Measurements from ENCODE around the gene TMEM254. TPM values are rescaled to one million over a fixed set of nuclear protein-coding genes. Genes with fewer than 3 reads are reported as not detected.
A peak's percentile ranks its signal among the peaks of the same experiment; 100 is the strongest.

TMEM254 gene
- total RNA-seq, 4 donors from 2014 or later: 7.4 to 31.5 (median 20.3) TPM

DNA sequence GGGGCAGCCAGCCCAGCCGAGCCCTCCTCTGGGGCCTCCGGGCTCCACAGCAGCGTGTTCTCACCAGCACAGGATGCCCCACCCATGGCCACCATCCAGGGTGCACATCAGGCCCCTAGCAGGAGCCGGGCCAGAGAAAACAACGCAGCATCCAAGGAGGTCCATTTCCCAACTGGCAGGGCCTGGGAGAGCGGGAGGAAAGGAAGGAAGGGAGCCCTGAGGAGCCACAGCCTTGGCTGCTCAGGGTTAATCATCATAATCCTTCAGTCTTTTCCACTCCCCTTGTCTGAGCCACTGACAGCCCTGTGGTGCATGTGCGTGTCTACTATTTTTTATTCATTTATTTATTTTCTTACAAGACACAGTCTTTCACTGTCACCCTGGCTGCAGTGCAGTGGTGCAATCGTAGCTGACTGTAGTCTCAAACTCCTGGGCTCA lies 57.7 kb downstream of the TMEM254 start:
- TF ChIP-seq, protein P1, sequence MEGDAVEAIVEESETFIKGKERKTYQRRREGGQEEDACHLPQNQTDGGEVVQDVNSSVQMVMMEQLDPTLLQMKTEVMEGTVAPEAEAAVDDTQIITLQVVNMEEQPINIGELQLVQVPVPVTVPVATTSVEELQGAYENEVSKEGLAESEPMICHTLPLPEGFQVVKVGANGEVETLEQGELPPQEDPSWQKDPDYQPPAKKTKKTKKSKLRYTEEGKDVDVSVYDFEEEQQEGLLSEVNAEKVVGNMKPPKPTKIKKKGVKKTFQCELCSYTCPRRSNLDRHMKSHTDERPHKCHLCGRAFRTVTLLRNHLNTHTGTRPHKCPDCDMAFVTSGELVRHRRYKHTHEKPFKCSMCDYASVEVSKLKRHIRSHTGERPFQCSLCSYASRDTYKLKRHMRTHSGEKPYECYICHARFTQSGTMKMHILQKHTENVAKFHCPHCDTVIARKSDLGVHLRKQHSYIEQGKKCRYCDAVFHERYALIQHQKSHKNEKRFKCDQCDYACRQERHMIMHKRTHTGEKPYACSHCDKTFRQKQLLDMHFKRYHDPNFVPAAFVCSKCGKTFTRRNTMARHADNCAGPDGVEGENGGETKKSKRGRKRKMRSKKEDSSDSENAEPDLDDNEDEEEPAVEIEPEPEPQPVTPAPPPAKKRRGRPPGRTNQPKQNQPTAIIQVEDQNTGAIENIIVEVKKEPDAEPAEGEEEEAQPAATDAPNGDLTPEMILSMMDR (IDR thresholded peaks at IDR 0.05): no peak
- no peak for TF ChIP-seq POLR2A (IDR thresholded peaks at IDR 0.05)
- peak in 2 of 3 donors; percentile 23 to 67 for DNase-seq
- H3K27ac ChIP-seq: peak overlapping the region in 2 of 4 donors; percentile 13 to 49
- no peaks in the 10 kb centered on the region for H3K9me3 ChIP-seq
- H3K4me3 ChIP-seq: no peak overlapping the region
- H3K27me3 ChIP-seq: peaks cover 0 to 9% of the 10 kb centered on the region in 2 donors
- H3K36me3 ChIP-seq: no peaks in the 10 kb centered on the region
- no peaks in the 10 kb centered on the region for H3K4me1 ChIP-seq

DNA sequence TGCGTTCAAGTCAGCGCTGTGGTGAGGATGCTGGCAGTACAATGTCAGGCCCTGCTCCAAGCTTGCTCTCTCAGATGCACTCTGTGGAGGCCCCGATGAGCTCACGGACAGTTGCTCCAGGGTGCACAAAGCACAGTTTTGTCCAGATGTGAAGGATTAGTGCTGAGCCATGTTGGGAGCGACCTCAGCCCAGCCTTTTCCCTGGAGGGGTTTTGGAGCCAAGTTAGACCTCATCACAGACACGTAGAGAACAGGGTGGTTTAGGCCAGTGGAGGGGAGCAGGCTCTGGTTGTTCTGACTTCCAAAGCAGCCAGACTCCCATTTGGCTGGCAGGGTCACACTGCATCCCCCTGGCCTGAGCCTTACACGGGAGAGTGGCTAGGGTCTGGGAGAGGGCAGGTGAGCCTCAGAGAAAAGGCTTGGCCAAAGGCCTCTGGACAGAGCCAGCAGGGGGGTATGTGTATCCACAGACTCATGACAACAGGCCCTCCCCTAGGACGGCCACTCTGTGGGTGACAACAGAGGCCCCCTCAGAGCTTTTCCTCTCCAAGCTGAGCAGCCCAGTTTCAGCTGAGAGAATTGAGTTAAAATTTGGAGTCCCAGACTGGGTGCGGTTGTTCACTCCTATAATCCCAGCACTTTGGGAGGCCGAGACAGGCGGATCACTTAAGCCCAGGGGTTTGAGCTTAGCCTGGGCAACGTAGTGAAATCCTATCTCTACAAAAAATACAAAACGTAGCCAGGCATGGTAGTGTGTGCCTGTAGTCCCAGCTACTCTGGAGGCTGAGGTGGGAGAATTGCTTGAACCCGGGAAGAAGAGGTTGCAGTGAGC lies 58.8 kb downstream of the TMEM254 start:
- H3K36me3 ChIP-seq: no peaks in the 10 kb centered on the region
- DNase-seq: no peak
- H3K27me3 ChIP-seq: peaks cover 0 to 9% of the 10 kb centered on the region in 2 donors
- peak overlapping the region in 3 of 4 donors; percentile 19 to 51 (median 49) for H3K27ac ChIP-seq
- no peaks in the 10 kb centered on the region for H3K9me3 ChIP-seq
- TF ChIP-seq, protein P1 (IDR thresholded peaks at IDR 0.05): no peak
- no peaks in the 10 kb centered on the region for H3K4me1 ChIP-seq
- H3K4me3 ChIP-seq: no peak overlapping the region

DNA sequence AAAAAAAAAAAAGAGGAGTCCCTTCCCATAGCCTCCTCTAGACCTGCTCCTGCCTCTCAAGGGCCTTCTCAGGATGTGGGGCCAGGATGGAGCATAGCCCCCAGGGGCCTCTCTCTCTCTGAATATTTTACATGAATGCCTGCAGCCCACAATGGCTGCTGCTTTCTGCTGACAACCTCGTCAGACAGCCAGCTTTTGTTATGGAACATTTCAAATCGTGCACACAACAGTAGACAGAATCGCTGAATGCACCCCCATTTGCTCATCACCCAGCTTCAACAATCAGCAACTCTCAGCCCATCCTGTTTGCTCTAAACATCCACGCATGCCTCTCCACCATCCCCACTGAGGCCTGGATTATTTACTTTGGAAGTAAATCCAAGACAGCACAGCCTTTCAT lies 59.5 kb downstream of the TMEM254 start:
- TF ChIP-seq POLR2A (IDR thresholded peaks at IDR 0.05): no peak
- TF ChIP-seq, protein P1 (IDR thresholded peaks at IDR 0.05): no peak
- peak overlapping the region in 2 of 4 donors; percentile 49 to 51 for H3K27ac ChIP-seq
- H3K9me3 ChIP-seq: no peaks in the 10 kb centered on the region
- H3K4me3 ChIP-seq: no peak overlapping the region
- no peaks in the 10 kb centered on the region for H3K4me1 ChIP-seq
- H3K36me3 ChIP-seq: no peaks in the 10 kb centered on the region
- peaks cover 0 to 5% of the 10 kb centered on the region in 2 donors for H3K27me3 ChIP-seq
- no peak for DNase-seq

DNA sequence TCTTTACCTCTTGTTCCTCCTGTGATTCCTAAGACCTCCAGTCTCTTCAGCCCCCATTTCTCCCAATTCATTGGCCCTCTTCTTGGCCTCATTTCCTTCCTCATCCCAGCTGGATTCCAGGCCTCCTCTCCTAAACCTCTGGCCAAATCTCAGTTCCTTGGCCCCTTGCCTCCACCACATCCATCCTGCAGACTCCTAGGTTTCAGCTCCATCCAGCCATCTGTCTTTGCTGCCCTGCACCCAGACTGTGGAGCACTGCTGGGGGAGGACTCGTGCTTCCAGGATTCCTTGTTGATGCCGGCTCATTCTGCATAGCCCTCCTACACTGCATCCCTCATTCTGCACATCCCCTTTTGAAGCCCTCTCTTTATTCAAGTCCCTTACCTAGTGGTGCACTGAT lies 60.8 kb downstream of the TMEM254 start:
- H3K36me3 ChIP-seq: no peaks in the 10 kb centered on the region
- no peak for DNase-seq
- H3K27ac ChIP-seq: no peak overlapping the region
- no peaks in the 10 kb centered on the region for H3K27me3 ChIP-seq
- no peaks in the 10 kb centered on the region for H3K9me3 ChIP-seq
- no peak overlapping the region for H3K4me3 ChIP-seq
- TF ChIP-seq, protein P1 (IDR thresholded peaks at IDR 0.05): no peak
- no peak for TF ChIP-seq POLR2A (IDR thresholded peaks at IDR 0.05)
- peaks cover 4 to 5% (median 5%) of the 10 kb centered on the region in 4 donors for H3K4me1 ChIP-seq

DNA sequence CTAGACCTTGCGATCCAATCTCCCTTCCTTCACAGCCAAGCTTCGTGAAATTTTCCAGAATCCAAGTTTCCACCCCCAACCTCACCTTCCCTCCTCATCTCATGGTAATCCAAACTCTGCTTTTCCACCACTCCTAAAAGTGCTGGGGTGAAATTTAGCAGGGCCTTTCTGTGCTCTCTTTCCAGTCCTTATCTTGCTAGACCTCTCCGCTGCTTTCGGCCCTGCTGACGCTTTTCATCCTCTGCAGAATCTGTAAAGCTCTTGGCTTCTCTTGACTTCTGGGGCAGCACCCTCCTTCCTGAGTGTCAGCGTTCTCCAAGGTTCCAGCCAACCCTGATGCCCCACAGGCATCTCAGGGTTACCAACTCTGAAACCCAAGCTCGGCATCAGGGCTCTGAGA lies 61.8 kb downstream of the TMEM254 start:
- H3K9me3 ChIP-seq: no peaks in the 10 kb centered on the region
- H3K4me3 ChIP-seq: no peak overlapping the region
- no peaks in the 10 kb centered on the region for H3K27me3 ChIP-seq
- DNase-seq: no peak
- TF ChIP-seq, protein P1 (IDR thresholded peaks at IDR 0.05): no peak
- TF ChIP-seq POLR2A (IDR thresholded peaks at IDR 0.05): no peak
- peaks cover 4 to 15% (median 13%) of the 10 kb centered on the region in 4 donors for H3K4me1 ChIP-seq
- no peak overlapping the region for H3K27ac ChIP-seq
- H3K36me3 ChIP-seq: no peaks in the 10 kb centered on the region
